Measurements from ENCODE around the gene PSME2. TPM values are rescaled to one million over a fixed set of nuclear protein-coding genes. Genes with fewer than 3 reads are reported as not detected.
A peak's percentile ranks its signal among the peaks of the same experiment; 100 is the strongest.

The PSME2 gene, protein sequence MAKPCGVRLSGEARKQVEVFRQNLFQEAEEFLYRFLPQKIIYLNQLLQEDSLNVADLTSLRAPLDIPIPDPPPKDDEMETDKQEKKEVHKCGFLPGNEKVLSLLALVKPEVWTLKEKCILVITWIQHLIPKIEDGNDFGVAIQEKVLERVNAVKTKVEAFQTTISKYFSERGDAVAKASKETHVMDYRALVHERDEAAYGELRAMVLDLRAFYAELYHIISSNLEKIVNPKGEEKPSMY
- total RNA-seq, result 53.6 to 78.7 TPM (median 59.7 TPM) in 3 replicates
- long read RNA-seq, transcript PSME2-201 (11 exons, 1,404 nt), result major isoform, 53 of 76 reads
- long read RNA-seq, transcript PSME2-205 (2 exons, 496 nt), result minor isoform, 14 of 76 reads
- long read RNA-seq, partial matches to known transcripts, result 2 of 76 reads
- long read RNA-seq, other reads (novel, unspliced or antisense), result 2 of 76 reads

DNA sequence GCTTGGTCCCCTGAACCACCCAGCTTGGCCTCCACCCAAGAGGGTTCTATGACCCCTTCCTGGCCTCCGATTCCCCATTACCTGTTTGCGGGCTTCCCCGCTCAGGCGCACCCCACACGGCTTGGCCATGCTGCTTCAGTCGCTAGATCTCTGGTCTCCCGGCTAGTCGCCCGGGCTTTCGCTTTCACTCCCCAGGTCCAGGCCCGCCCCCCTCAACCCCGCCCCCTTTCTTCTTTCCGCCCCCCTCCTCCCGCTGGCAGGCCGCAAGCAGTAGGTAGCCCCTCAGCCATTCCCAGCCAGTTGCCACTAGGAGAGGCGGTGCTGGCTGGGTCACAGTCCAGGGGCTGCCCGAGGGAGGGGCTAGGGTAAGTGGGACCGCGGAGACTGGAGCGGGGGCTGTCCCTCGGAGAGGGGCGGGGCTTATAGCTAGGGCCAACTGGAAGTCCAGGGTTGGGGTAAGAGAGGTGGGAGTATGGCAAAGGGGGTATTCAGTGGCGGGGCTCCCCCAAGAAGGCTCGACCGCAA, at the start of gene PSME2:
Gene PSME2, minus strand, starts transcription at position 158 of the 525 bp plus-strand sequence. Its CDS starts 29 bp downstream, at position 129.
- Mint-ChIP-seq H3K4me3 (ENCODE audit: unreplicated experiment) (peak within 1 kb of the TSS; percentile 98), H3K27ac (ENCODE audit: unreplicated experiment) (peak within 1 kb of the TSS; percentile 97), H3K27me3 (ENCODE audit: low read depth) (no peaks in the 10 kb centered on the region), H3K4me1 (ENCODE audit: low read depth) (peaks cover 38% of the 10 kb centered on the region), H3K9me3 (ENCODE audit: low read depth) (no peaks in the 10 kb centered on the region), H3K36me3 (ENCODE audit: low read depth) (peaks cover 10% of the 10 kb centered on the region)
- peak; percentile 98 for DNase-seq (ENCODE audit: low spot score)
- TF ChIP-seq, protein P1, sequence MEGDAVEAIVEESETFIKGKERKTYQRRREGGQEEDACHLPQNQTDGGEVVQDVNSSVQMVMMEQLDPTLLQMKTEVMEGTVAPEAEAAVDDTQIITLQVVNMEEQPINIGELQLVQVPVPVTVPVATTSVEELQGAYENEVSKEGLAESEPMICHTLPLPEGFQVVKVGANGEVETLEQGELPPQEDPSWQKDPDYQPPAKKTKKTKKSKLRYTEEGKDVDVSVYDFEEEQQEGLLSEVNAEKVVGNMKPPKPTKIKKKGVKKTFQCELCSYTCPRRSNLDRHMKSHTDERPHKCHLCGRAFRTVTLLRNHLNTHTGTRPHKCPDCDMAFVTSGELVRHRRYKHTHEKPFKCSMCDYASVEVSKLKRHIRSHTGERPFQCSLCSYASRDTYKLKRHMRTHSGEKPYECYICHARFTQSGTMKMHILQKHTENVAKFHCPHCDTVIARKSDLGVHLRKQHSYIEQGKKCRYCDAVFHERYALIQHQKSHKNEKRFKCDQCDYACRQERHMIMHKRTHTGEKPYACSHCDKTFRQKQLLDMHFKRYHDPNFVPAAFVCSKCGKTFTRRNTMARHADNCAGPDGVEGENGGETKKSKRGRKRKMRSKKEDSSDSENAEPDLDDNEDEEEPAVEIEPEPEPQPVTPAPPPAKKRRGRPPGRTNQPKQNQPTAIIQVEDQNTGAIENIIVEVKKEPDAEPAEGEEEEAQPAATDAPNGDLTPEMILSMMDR (IDR thresholded peaks at IDR 0.05), result peak; percentile 12

DNA sequence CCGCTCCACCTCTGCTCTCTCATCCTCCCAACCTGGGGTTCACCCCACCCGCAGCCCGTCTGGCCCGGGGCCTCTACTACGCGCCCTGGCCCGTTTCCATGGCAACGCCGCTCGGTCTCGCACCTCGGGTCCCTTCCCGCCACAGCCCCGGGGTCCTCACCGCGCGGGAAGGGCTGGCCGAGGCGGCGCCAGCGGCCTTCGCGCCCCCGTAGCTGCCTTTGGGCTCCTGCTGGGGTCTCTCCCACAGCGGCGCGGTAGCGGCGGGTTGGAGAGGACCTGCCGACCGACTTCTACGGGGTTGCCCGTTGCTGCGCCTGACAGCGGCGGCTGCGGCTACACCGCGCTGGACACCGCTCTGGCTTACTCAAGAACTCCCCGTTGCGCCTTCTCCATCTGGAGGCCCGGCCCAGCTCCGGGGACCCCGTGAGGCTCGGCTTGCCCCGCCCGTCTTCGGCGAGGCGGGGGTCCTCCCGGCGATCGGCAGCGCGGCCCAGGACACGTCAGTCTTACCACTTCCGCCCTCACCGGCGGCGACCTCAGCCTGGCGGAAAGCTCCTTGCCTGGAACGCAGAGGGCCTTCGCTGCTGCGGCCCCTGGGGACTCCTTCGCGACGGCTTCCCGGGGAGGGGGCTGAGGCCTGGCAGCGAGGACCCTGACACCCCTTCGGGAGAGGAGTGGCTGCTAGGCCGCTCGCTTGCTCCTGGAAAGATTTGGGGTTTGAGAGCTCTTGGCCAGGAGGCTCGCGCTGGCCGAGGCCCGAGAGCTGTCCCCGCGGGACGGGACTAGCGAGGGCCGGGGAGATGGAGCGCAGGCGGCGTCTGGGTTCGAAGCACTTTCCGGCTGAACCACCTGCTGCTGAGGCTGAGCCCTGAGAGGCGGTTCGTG, 49.0 kb upstream of the PSME2 start, which contains the start of gene TM9SF1:
Gene TM9SF1, minus strand, starts transcription at position 256 of the 885 bp plus-strand sequence. CDS start 422 bp downstream, outside the sequence.
- Mint-ChIP-seq H3K27me3 (ENCODE audit: low read depth) (no peaks in the 10 kb centered on the region), H3K27ac (ENCODE audit: unreplicated experiment) (peak within 1 kb of the TSS; percentile 96), H3K36me3 (ENCODE audit: low read depth) (peaks cover 16% of the 10 kb centered on the region), H3K4me3 (ENCODE audit: unreplicated experiment) (peak within 1 kb of the TSS; percentile 93), H3K9me3 (ENCODE audit: low read depth) (no peaks in the 10 kb centered on the region), H3K4me1 (ENCODE audit: low read depth) (peaks cover 39% of the 10 kb centered on the region)
- TF ChIP-seq, protein P1 (IDR thresholded peaks at IDR 0.05), result peak; percentile 9
- DNase-seq (ENCODE audit: low spot score), result peak; percentile 97

DNA sequence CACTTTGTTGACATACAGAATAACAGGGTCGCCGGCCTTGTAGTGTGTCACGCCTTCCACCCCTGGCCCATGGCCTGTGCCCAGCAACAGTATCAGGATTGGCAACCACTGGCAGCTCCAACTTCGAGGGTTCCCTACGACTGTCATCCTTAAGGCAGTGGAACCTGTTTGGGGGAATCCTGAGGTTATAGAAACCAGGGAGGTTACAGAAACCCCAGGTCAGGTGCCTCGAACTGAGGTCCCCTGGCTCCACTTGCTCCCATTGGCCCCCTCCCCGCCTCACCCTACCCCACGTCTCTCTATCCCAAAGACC, 48.4 kb upstream of the PSME2 start:
- Mint-ChIP-seq H3K27me3 (ENCODE audit: low read depth) (no peaks in the 10 kb centered on the region), H3K27ac (ENCODE audit: unreplicated experiment) (peak overlapping the region; percentile 96), H3K4me3 (ENCODE audit: unreplicated experiment) (peak overlapping the region; percentile 93), H3K9me3 (ENCODE audit: low read depth) (no peaks in the 10 kb centered on the region), H3K4me1 (ENCODE audit: low read depth) (peaks cover 39% of the 10 kb centered on the region), H3K36me3 (ENCODE audit: low read depth) (peaks cover 16% of the 10 kb centered on the region)
- TF ChIP-seq, protein P1 (IDR thresholded peaks at IDR 0.05), result no peak
- no peak for DNase-seq (ENCODE audit: low spot score)

DNA sequence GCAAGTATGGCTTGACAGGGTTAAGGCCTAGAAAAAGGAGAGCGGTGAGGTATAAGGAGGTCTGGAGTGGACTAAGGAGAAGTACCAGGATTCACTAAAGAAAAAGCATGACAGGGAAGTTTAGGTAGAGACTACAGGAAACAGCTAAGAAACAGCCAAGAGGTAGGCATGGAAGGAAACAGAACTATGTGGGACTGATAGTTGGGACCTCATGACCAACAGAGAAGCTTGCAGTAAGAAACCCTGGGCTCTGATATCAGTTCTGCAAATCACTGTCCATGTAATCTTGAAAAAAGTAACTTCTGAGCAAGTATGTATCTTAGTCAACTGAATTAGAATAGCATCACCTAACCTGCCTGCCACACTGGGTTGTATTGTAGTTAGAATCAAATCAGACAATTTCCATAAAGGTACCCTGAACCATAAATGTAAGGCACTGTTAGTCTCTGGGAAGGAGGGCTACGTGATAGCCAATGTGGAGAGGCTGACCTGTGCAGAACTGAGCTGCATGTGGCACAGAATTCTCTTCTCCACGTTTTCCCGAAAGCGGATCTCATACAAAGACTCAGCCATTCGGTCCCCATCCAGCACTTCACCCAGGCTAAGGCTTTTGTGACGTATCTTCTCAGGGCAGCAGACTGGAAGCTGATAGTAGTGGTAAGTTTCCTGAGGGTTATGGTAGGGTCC, 47.9 kb upstream of the PSME2 start:
- TF ChIP-seq, protein P1 (IDR thresholded peaks at IDR 0.05), result no peak
- Mint-ChIP-seq H3K9me3 (ENCODE audit: low read depth) (no peaks in the 10 kb centered on the region), H3K27me3 (ENCODE audit: low read depth) (no peaks in the 10 kb centered on the region), H3K4me3 (ENCODE audit: unreplicated experiment) (peak overlapping the region; percentile 93), H3K36me3 (ENCODE audit: low read depth) (peaks cover 16% of the 10 kb centered on the region), H3K4me1 (ENCODE audit: low read depth) (peaks cover 42% of the 10 kb centered on the region), H3K27ac (ENCODE audit: unreplicated experiment) (peak overlapping the region; percentile 96)
- no peak for DNase-seq (ENCODE audit: low spot score)
